Stomach (tissue), 4 donors: Measurements from ENCODE around the gene PRSS53.

Experiments used
- POLR2A ChIP-seq, 4 donors: fragments of 450-650 bp; IDR thresholded peaks; one replicate each; pipeline ENCODE4 v1.6.1; 2016; ENCODE audit warnings: antibody characterized with exemption in 4 of 4, control low read depth in 2 of 4, mild to moderate bottlenecking in 1 of 4, moderate library complexity in 1 of 4
- TF ChIP-seq, protein P1 (sequence below), 7 experiments: fragments of 450-650 bp in 4 of 7; fragments of 200-600 bp in 3 of 7; sonication (generic) in 3 of 7; IDR thresholded peaks; one replicate each; pipeline ENCODE4 v1.5.1; 2016 to 2019; ENCODE audit warnings: antibody characterized with exemption in 7 of 7, control low read depth in 2 of 7, mild to moderate bottlenecking in 1 of 7

DNA sequence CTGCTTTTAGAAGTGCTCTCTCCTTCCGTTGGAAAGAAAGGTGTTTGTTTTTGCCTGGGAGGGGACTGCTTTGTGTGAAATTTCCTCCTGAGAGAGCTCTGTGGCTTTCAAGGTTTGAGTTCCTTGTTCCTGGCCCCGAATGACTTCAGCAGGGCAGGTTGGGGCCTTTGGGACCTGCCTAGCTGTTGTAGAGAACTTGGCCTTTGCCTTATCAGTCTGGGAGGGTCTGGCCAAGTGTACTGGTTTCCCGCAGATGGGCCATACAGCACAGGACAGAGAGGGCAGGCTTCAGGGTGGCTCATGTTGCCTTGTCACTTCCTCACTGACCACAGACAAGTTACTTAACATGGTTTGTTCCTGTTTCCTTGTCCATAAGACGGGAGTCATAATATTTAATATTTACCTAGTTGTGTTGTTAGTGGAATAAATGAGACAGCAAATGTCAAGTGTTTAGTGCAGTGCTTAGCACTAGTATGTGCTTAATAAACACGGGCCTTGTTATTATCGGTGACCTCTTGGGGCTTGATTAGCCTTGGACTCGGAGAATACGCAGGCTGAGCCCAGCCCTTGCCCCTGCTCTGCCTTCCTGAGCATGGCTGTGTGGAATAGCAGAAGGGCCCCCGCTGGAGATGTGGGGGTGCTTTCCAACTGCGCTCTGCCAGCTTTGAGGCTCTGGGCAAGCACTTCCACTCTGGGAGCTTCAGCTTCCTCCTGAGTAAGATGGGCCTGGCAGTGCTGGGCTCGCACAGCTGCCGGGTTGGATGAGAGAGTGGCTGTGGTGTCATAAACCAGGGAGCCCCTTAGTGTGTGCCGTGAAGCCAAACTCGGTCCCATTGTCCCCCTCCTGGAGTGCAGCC lies 40.2 kb upstream of the PRSS53 start:
- TF ChIP-seq, protein P1, sequence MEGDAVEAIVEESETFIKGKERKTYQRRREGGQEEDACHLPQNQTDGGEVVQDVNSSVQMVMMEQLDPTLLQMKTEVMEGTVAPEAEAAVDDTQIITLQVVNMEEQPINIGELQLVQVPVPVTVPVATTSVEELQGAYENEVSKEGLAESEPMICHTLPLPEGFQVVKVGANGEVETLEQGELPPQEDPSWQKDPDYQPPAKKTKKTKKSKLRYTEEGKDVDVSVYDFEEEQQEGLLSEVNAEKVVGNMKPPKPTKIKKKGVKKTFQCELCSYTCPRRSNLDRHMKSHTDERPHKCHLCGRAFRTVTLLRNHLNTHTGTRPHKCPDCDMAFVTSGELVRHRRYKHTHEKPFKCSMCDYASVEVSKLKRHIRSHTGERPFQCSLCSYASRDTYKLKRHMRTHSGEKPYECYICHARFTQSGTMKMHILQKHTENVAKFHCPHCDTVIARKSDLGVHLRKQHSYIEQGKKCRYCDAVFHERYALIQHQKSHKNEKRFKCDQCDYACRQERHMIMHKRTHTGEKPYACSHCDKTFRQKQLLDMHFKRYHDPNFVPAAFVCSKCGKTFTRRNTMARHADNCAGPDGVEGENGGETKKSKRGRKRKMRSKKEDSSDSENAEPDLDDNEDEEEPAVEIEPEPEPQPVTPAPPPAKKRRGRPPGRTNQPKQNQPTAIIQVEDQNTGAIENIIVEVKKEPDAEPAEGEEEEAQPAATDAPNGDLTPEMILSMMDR (IDR thresholded peaks at IDR 0.05) = no peak
- peak in 1 of 4 donors; percentile 50 for TF ChIP-seq POLR2A (IDR thresholded peaks at IDR 0.05)
